Measurements from ENCODE around the gene B3GALT5. TPM values are rescaled to one million over a fixed set of nuclear protein-coding genes. Genes with fewer than 3 reads are reported as not detected.

The B3GALT5 gene
- total and polyA plus RNA-seq, 2 donors (not counting 1 experiment from before 2014, with no cell fraction given) = not detected

DNA sequence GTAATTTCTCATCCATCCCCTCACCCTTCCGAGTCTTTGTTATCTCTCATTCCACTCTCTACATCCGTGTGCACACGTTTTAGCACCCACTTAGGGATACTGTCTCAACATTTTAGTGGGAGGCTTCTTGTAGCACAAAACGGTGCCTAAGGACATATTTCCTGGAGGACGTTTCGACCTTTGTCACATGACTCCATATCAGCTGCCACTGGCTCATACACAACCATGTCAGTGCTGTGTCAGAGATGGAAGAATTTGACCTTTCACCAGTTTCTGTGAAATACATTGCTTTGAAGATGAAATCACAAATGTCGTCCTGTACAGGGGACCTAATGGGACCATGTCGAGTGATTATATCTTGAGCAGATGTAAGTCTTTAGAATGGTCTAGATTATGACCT lies 15.6 kb downstream of the B3GALT5 start:
- no peak for TF ChIP-seq EZH2 (IDR thresholded peaks at IDR 0.05; ENCODE audit: borderline replicate concordance, insufficient read depth, low read depth, low read length, poor library complexity, severe bottlenecking)
- TF ChIP-seq, protein P1, sequence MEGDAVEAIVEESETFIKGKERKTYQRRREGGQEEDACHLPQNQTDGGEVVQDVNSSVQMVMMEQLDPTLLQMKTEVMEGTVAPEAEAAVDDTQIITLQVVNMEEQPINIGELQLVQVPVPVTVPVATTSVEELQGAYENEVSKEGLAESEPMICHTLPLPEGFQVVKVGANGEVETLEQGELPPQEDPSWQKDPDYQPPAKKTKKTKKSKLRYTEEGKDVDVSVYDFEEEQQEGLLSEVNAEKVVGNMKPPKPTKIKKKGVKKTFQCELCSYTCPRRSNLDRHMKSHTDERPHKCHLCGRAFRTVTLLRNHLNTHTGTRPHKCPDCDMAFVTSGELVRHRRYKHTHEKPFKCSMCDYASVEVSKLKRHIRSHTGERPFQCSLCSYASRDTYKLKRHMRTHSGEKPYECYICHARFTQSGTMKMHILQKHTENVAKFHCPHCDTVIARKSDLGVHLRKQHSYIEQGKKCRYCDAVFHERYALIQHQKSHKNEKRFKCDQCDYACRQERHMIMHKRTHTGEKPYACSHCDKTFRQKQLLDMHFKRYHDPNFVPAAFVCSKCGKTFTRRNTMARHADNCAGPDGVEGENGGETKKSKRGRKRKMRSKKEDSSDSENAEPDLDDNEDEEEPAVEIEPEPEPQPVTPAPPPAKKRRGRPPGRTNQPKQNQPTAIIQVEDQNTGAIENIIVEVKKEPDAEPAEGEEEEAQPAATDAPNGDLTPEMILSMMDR (IDR thresholded peaks at IDR 0.05) = no peak
- H3K27ac Mint-ChIP-seq = no peak overlapping the region
- H3K27ac ChIP-seq (ENCODE audit: low read length in 2 of 2) = no peak overlapping the region
- peaks cover 0 to 8% (median 2%) of the 10 kb centered on the region in 3 donors for H3K9me3 ChIP-seq (ENCODE audit: control extremely low read depth in 1 of 3, control insufficient read depth in 2 of 3, insufficient read depth in 1 of 3, low read length in 2 of 3)
- H3K36me3 ChIP-seq (replicated peaks in 1 of 2; ENCODE audit: control extremely low read depth in 1 of 2, control insufficient read depth in 1 of 2, extremely low read depth in 1 of 2, insufficient read depth in 2 of 2, low read length in 1 of 2) = no peaks in the 10 kb centered on the region
- no peaks in the 10 kb centered on the region for H4K20me1 ChIP-seq (ENCODE audit: control insufficient read depth, insufficient read depth, low read length, poor library complexity, severe bottlenecking)
- H3K4me1 Mint-ChIP-seq = no peaks in the 10 kb centered on the region
- no peaks in the 10 kb centered on the region for H3K27me3 Mint-ChIP-seq
- no peaks in the 10 kb centered on the region for H3K4me1 ChIP-seq (ENCODE audit: control insufficient read depth in 2 of 2, insufficient read depth in 2 of 2, low read length in 2 of 2)
- WGBS (ENCODE audit: insufficient coverage) = no CpG with 5 or more reads among the region's 8 CpGs
- intact Hi-C loops (cut with micrococcal nuclease) = no loop called here
- no peak for DNase-seq
- H3K9ac ChIP-seq (ENCODE audit: low read length) = no peak overlapping the region
- H3K4me3 Mint-ChIP-seq = no peak overlapping the region
- ATAC-seq (ENCODE audit: low read depth) = no peak
- H3K4me3 ChIP-seq (ENCODE audit: control extremely low read depth in 1 of 5, extremely low read depth in 1 of 5, insufficient read depth in 1 of 5, low read depth in 2 of 5, low read length in 4 of 5) = no peak overlapping the region
- no peaks in the 10 kb centered on the region for H3K79me2 ChIP-seq (ENCODE audit: control insufficient read depth, insufficient read depth, low read length)
- H3K4me2 ChIP-seq (replicated peaks; ENCODE audit: low read depth, low read length, poor library complexity, severe bottlenecking) = no peak overlapping the region
- ChIA-PET POLR2A (no interaction called here), CTCF (no interaction called here)
- peaks cover 6% of the 10 kb centered on the region for H3K9me3 Mint-ChIP-seq (ENCODE audit: insufficient read depth)
- H3K27me3 ChIP-seq (replicated peaks in 1 of 4; ENCODE audit: control extremely low read depth in 1 of 4, control insufficient read depth in 3 of 4, insufficient read depth in 4 of 4, low read length in 3 of 4) = no peaks in the 10 kb centered on the region
- H2AFZ ChIP-seq (ENCODE audit: insufficient read depth, low read depth, low read length, poor library complexity, severe bottlenecking) = no peak overlapping the region

DNA sequence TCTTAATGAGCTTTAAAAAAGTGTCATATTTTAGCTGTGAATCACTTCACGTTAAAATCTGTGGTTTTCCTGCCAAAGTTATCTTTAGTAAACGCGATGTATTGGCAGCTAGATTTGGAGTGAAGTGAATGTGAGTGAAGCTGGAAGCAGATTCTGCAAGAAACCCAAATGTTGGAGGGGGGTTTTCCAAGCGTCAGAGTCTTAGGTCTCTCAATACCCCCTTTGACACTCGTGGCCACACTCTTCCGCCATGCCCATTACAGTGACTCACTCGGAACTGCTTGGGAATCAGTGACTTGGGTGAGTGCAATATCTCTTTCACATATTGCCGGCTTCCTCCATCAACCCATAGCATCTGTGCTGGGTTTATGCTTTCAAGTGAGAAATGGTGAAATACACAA lies 17.5 kb downstream of the B3GALT5 start:
- H3K27ac ChIP-seq (ENCODE audit: low read length in 2 of 2) = no peak overlapping the region
- H2AFZ ChIP-seq (ENCODE audit: insufficient read depth, low read depth, low read length, poor library complexity, severe bottlenecking) = no peak overlapping the region
- TF ChIP-seq, protein P1 (IDR thresholded peaks at IDR 0.05) = no peak
- no peak for TF ChIP-seq EZH2 (IDR thresholded peaks at IDR 0.05; ENCODE audit: borderline replicate concordance, insufficient read depth, low read depth, low read length, poor library complexity, severe bottlenecking)
- H3K4me3 ChIP-seq (ENCODE audit: control extremely low read depth in 1 of 5, extremely low read depth in 1 of 5, insufficient read depth in 1 of 5, low read depth in 2 of 5, low read length in 4 of 5) = no peak overlapping the region
- H3K27me3 Mint-ChIP-seq = no peaks in the 10 kb centered on the region
- H3K4me1 ChIP-seq (ENCODE audit: control insufficient read depth in 2 of 2, insufficient read depth in 2 of 2, low read length in 2 of 2) = no peaks in the 10 kb centered on the region
- WGBS (ENCODE audit: insufficient coverage) = 72% methylated on average over 6 of the region's 8 CpGs
- H3K4me3 Mint-ChIP-seq = no peak overlapping the region
- no peak overlapping the region for H3K4me2 ChIP-seq (replicated peaks; ENCODE audit: low read depth, low read length, poor library complexity, severe bottlenecking)
- intact Hi-C loops (cut with micrococcal nuclease) = no loop called here
- H3K36me3 ChIP-seq (replicated peaks in 1 of 2; ENCODE audit: control extremely low read depth in 1 of 2, control insufficient read depth in 1 of 2, extremely low read depth in 1 of 2, insufficient read depth in 2 of 2, low read length in 1 of 2) = no peaks in the 10 kb centered on the region
- H3K4me1 Mint-ChIP-seq = no peaks in the 10 kb centered on the region
- ChIA-PET CTCF (no interaction called here), POLR2A (no interaction called here)
- no peaks in the 10 kb centered on the region for H3K79me2 ChIP-seq (ENCODE audit: control insufficient read depth, insufficient read depth, low read length)
- H3K9me3 Mint-ChIP-seq (ENCODE audit: insufficient read depth) = no peaks in the 10 kb centered on the region
- H3K9me3 ChIP-seq (ENCODE audit: control extremely low read depth in 1 of 3, control insufficient read depth in 2 of 3, insufficient read depth in 1 of 3, low read length in 2 of 3) = no peaks in the 10 kb centered on the region
- H3K27ac Mint-ChIP-seq = no peak overlapping the region
- no peak for DNase-seq
- no peak for ATAC-seq (ENCODE audit: low read depth)
- H4K20me1 ChIP-seq (ENCODE audit: control insufficient read depth, insufficient read depth, low read length, poor library complexity, severe bottlenecking) = no peaks in the 10 kb centered on the region
- H3K27me3 ChIP-seq (replicated peaks in 1 of 4; ENCODE audit: control extremely low read depth in 1 of 4, control insufficient read depth in 3 of 4, insufficient read depth in 4 of 4, low read length in 3 of 4) = no peaks in the 10 kb centered on the region
- H3K9ac ChIP-seq (ENCODE audit: low read length) = no peak overlapping the region

All from B cell (primary cell).